DMS 273 (cell line): ENCODE results near the gene CCDC171.
A peak's percentile ranks its signal among the peaks of the same experiment; 100 is the strongest.
"Not testable (repeated sequence)": the region's sequence is repeated elsewhere in the genome, so short reads cannot be mapped to it uniquely, and the experiment has no call there.

Experiments used
- DNase-seq: peaks from one replicate; lab custom pipeline; 2025; ENCODE audit not compliant: unreplicated experiment; lab: John Stamatoyannopoulos, UW

CCDC171 gene

GRCh38 chr9:15552636-15553527 lies at the start of gene CCDC171:
Gene CCDC171 (plus strand): TSS chr9:15553043. CDS start chr9:15564089, 11,046 bp downstream.
- peak; percentile 98 for DNase-seq

- no peak for DNase-seq
Measured at GRCh38 chr9:15505921-15506320, 46.9 kb upstream of the CCDC171 start.

- peak; percentile 70 for DNase-seq
Measured at GRCh38 chr9:15509931-15510788, 42.7 kb upstream of the CCDC171 start.

GRCh38 chr9:15510789-15511575 lies 41.9 kb upstream of the CCDC171 start, which contains the start of gene PSIP1:
Gene PSIP1 (minus strand): TSS chr9:15510970. CDS start chr9:15510188, 782 bp downstream.
- DNase-seq, result peak; percentile 95

GRCh38 chr9:15512204-15512603 lies 40.6 kb upstream of the CCDC171 start:
- DNase-seq, result no peak

GRCh38 chr9:15512889-15513288 lies 40.0 kb upstream of the CCDC171 start:
- DNase-seq, result peak; percentile 19

- peak; percentile 85 for DNase-seq
Measured at GRCh38 chr9:15513335-15513734, 39.5 kb upstream of the CCDC171 start.

- no peak for DNase-seq
Measured at GRCh38 chr9:15519831-15520230, 33.0 kb upstream of the CCDC171 start.

- DNase-seq, result no peak
Measured at GRCh38 chr9:15521254-15521653, 31.6 kb upstream of the CCDC171 start.

- DNase-seq, result no peak
Measured at GRCh38 chr9:15522130-15522755, 30.6 kb upstream of the CCDC171 start.

GRCh38 chr9:15524845-15525455 lies 27.9 kb upstream of the CCDC171 start:
- DNase-seq, result no peak

GRCh38 chr9:15525958-15526357 lies 26.9 kb upstream of the CCDC171 start:
- no peak for DNase-seq

- not testable (repeated sequence) for DNase-seq
Measured at GRCh38 chr9:15527035-15527434, 25.8 kb upstream of the CCDC171 start.

- DNase-seq, result no peak
Measured at GRCh38 chr9:15529566-15530324, 23.1 kb upstream of the CCDC171 start.

GRCh38 chr9:15531380-15531779 lies 21.5 kb upstream of the CCDC171 start:
- DNase-seq, result no peak

GRCh38 chr9:15541872-15542271 lies 11.0 kb upstream of the CCDC171 start:
- DNase-seq, result no peak

GRCh38 chr9:15542624-15543023 lies 10.2 kb upstream of the CCDC171 start:
- no peak for DNase-seq

- DNase-seq, result no peak
Measured at GRCh38 chr9:15543047-15543813, 9.6 kb upstream of the CCDC171 start.

- no peak for DNase-seq
Measured at GRCh38 chr9:15549611-15550010, 3.2 kb upstream of the CCDC171 start.
